CD4-positive, alpha-beta T cell treated with Interleukin-12 subunit alpha and Interleukin-12 subunit beta, for 1 hour (primary cell): ENCODE measurements around the gene THSD7B.
"Not testable (repeated sequence)": the region's sequence is repeated elsewhere in the genome, so short reads cannot be mapped to it uniquely, and the experiment has no call there.

Experiments used
- DNase-seq: peaks from one replicate; pipeline ENCODE4 v3.0.0-alpha.2; 2020

Gene THSD7B

GRCh38 chr2:137444970-137445369 lies 679.6 kb downstream of the THSD7B start:
- DNase-seq, result no peak

DNA sequence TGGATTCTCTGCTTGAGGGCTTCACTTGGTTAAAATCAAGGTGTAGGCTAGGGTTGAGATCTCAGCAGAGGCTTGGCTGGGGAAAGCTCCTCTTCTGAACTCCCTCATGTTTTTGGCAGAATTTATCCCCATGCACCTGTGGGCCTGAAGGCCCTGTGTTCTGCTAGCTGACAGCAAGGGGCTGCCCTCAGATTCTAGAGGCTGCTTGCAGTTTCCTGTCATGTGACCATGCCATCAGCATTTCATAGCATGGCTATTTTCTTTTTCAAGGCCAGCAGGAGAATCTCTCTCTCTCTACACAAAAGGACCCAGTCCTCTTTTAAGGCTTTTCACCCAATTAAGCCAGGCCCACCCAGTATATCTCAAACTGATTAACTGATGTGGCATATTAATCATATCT lies 684.1 kb downstream of the THSD7B start:
- DNase-seq, result no peak

- DNase-seq, result no peak
These were observed 689.5 kb downstream of the THSD7B start for GRCh38 chr2:137454886-137455285.

- DNase-seq, result no peak
These were observed 702.0 kb downstream of the THSD7B start for GRCh38 chr2:137467246-137467862.

DNA sequence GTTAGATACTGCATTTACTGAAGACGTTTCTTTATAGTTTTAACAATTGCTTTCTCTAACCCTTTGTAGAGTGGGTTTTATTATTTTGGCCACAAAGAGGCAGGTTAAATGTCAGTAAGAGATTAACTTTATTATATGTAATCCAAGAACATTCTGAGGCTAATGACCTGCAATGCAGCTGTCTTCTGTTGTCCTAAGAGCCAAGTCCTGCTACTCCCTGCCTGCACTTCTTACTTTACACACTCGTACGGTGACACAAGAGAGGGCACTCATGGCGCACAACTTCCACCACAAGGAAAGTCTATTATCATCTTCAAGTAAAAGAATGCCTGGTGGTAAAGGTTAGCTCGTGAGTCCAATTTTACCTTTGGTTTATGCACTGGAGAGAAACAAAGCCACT lies 727.9 kb downstream of the THSD7B start:
- no peak for DNase-seq

- DNase-seq, result no peak
These were observed 735.3 kb downstream of the THSD7B start for GRCh38 chr2:137500599-137500998.

GRCh38 chr2:137507237-137507636 lies 741.9 kb downstream of the THSD7B start:
- no peak for DNase-seq

GRCh38 chr2:137508739-137509384 lies 743.5 kb downstream of the THSD7B start:
- DNase-seq, result no peak

GRCh38 chr2:137511526-137511925 lies 746.2 kb downstream of the THSD7B start:
- no peak for DNase-seq

DNA sequence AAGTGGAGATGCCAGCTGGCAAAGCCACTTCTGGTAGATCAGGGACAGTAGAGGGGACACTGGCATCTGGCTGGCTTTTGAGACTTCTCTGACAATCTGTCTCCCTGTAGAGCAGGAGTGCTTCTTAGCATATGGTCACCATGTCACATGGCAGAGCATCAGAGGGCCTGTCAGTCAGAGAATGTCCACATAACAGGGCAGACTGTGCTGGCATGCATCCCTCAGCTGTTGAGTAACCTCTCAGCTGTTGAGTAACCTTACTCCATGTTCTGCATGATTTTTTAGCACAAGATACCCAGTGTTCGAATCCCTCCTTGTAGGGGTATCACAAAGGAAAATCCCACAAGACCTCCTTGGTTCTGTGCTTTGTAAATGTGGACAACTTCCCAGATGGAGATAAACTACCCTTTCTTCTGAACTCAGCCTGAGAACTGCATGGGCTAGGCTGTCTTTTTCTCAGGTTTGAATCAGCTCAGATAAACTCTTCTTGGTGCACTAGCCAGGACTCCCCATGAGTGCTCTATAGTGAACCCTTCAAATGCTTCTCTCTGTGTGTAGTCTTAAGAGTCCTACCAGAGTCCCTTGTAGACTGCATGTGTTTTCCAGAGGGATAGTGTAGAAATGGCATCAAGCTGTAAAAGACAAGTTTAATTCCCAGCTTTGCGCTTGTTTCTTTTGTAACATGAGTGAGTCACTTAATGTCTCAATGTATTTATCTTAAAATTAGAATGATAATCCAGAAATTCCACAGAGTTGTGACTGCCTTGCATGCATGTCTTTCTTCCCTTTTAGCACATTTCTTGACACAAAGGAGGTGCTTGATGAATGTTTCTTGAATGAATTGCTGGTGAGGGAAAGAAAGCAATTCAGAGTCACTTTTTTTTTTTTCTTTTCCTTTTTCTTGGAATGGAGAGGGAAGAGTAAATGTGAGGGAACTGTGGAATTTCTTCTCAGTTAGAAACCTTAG lies 756.6 kb downstream of the THSD7B start:
- DNase-seq, result no peak

DNA sequence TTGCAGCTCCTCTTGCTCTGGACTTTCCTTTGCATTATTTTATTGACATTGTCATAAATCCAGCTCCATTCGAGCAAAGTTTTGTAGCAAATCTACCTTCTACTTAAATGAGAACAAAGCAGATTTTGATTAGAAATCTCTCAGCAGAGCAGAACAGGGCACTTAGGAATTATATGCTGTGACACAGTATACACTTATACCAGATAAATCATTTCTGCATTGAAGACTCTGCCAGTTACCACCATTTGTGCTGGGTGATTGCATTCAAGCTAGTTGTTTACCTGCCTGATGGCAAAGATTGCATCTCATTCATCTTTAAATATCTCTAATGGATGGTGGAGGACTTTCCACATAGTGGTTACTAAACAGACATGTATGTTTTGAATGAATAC lies 757.3 kb downstream of the THSD7B start:
- no peak for DNase-seq

DNA sequence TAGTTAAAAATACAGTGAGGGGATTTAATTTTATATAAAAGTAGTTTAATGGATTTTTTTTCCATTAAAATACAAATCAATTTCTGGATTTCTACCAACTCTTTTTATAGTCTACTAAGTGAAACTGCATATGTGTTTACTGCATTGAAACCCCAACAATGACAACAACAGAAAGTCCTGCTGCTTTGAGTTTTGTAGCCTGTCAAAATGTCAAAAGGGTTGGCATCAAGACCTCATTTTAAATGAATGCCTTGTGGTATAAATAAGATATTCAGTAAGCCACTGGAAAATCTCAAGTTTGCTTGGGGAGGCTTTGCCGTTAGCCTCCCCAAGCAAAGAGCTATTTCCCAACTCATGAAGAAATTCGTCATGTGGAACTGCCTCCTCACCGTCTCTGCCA lies 758.6 kb downstream of the THSD7B start:
- no peak for DNase-seq

- no peak for DNase-seq
These were observed 759.8 kb downstream of the THSD7B start for GRCh38 chr2:137525132-137525531.

DNA sequence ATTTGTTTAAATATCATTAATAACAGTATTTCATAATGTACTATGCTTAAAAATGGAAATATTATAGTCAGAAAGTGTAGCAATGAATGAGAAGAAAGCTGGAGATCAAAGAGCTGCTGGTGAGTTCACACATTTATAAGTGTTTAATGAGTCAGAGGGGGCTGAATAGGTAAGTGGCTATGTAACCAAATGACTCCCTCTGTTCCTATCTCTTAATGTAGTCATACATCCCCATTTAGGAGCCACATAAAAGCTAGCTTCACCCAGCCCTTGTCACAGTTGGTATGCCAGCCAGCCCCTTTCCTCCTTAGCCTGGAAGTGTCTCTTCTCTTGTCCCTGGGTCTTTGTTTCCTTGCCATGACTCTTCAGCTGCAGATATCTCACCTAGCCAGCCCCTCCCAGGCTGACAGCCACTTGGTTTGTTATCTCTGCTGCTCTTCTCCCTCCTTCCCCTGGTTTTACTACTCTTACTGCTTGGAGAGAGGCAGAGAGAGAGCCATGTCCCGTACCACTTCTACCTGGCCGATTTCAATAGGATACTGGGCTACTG lies 760.4 kb downstream of the THSD7B start:
- DNase-seq, result no peak

- DNase-seq, result no peak
These were observed 770.6 kb downstream of the THSD7B start for GRCh38 chr2:137535897-137536296.

GRCh38 chr2:137539336-137539735 lies 774.0 kb downstream of the THSD7B start:
- no peak for DNase-seq

DNA sequence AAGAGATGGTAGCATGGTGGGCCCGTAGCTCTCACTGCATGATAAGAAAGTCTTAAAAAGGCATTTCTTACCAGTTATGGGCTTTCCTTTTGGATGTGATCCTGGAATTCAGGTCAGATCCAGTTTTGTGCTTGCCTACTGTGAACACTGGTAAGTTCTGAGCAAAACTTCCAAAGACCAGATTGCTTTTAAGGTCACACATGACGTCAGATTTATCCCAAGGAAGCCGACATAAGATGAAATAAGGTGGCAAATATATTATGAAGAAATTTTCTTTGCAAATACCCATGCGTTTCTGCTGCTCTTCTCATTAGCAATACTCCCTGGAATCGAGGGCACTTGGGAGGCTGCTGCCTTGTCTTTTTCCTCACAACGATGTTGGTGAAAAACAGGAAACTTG lies 782.5 kb downstream of the THSD7B start:
- DNase-seq, result no peak

- DNase-seq, result no peak
These were observed 801.0 kb downstream of the THSD7B start for GRCh38 chr2:137566387-137566786.

GRCh38 chr2:137570484-137570883 lies 805.1 kb downstream of the THSD7B start:
- no peak for DNase-seq

GRCh38 chr2:137587834-137588233 lies 822.5 kb downstream of the THSD7B start:
- not testable (repeated sequence) for DNase-seq

GRCh38 chr2:137588578-137588977 lies 823.2 kb downstream of the THSD7B start:
- DNase-seq, result not testable (repeated sequence)

- DNase-seq, result no peak
These were observed 824.8 kb downstream of the THSD7B start for GRCh38 chr2:137590102-137590501.

DNA sequence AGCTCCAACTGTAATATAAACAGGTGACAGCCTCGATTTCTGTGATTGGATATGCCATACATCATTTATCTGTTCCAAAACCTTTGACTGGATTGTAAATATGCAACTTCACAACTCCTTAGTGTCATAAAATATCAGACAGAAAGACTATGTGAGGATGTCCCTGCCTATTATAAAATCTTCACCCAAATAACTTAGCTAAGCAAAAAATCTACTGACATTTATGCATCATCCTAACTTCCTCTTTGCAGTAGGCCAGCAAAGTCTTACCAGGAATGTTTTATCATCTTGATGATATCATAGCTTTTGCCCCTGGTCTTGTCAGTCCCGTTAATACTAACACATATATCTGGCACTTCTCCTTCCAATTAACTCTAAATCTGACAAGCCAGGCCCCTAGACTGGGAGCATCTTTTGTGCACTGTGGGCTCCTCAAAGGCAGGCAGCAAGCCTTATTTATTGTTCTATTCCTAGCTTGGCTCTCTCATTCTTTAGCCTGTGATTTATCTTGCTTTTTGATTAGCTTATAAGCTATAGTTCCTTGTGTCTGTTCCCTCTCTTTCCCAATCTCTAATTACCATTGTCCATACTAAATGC lies 842.5 kb downstream of the THSD7B start:
- DNase-seq, result no peak
